ENCODE data around the gene E2F6. TPM values are rescaled to one million over a fixed set of nuclear protein-coding genes. Genes with fewer than 3 reads are reported as not detected.
A peak's percentile ranks its signal among the peaks of the same experiment; 100 is the strongest.
"Not testable (repeated sequence)": the region's sequence is repeated elsewhere in the genome, so short reads cannot be mapped to it uniquely, and the experiment has no call there.

Gene E2F6
- total RNA-seq, 1 experiment from 2014 or later: 20.8 TPM

DNA sequence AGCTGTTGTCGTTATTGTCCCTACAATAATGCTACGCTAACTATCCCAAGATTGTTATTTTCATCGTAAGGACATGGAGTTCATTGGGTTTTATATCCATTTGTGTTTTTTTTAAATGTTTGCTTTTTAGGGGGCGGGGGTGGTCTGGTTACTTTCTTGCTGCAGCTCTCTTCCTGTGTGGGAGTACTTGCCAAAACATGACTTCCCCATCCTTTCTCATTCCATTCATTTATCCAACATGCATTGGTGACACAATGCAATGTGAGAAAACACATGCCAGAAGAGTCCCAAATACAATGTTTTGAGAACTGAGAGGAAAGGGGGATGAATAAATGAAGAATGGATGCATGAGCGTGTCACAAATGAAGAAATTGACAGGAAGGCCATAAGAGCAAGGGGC, 55.9 kb downstream of the E2F6 start:
- H3K36me3 ChIP-seq: no peaks in the 10 kb centered on the region
- DNase-seq: no peak
- no peaks in the 10 kb centered on the region for H3K27me3 ChIP-seq

DNA sequence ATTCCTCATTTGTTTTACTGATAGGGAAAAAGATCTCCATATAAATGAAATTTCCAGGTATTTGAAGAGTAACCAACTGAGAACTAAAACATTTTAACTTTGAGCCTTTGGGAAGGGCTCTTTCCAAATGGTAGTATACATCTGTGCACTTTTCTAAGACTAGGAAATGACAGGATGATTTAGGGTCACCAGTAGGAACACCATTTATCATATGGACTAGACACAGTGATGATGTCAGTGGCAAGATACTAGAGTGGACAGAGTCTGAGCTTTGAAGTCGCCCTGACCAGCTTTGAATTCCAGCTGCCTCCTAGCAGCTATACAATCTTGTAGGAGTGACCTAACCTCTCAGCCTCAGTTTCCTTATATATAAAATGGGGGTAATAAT, 56.4 kb downstream of the E2F6 start:
- Histone ChIP-seq H3K27me3 (no peaks in the 10 kb centered on the region), H3K9me3 (no peaks in the 10 kb centered on the region), H3K36me3 (no peaks in the 10 kb centered on the region), H3K4me3 (no peak overlapping the region)
- DNase-seq: no peak

More for the DNA sequence above, 55.9 kb downstream of the E2F6 start:
- H3K4me3 ChIP-seq: no peak overlapping the region
- H3K9me3 ChIP-seq: no peaks in the 10 kb centered on the region

DNA sequence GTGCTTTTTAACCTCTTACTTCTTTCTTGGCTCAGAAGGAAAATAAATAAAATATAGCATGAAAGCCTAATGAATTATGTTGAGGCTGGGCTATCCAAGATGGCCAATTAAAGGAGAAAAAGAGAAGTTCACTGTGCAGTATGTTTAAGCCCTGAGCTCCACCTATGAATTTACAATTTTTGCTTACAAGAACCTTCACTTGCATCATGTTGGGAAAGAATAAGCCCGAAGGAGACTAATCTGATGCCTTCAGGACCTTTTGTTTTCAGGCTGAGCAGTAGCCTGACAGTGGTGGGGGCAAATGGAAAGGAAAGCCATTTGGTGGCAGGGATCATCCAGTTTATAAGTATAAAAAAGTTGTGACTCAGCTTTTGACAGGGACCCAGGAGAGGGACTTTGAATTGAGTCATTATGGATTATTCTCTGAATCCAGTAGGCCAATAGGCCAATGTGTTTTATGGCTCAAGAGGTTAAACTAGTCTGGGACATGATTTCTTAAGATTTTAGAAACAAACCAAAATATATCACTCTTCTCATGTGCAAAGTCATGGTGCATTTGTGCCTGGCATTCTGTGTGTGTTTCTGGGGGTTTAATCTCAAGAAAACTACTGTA, 56.9 kb downstream of the E2F6 start:
- Histone ChIP-seq H3K4me3 (no peak overlapping the region), H3K27me3 (no peaks in the 10 kb centered on the region), H3K36me3 (no peaks in the 10 kb centered on the region), H3K9me3 (no peaks in the 10 kb centered on the region)
- no peak for DNase-seq

DNA sequence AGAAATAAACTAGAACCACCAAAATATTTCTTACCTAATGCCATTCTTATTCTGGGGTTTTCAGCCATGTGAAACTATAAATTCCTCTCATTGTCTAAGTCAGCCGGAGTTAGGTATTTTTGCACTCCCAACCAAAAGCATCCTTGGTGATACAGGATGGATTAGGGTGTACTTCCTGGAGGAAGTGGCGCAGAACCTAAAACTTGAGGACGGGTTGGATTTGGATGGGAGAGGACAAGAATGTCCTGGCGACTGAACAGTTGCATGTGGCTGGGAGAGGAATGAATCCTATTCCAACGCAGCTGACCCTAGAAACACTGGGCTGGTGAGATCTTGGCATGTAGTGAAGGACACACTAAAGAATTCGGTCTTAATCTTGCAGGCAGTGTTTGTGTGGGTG, 58.5 kb downstream of the E2F6 start:
- no peaks in the 10 kb centered on the region for H3K36me3 ChIP-seq
- no peaks in the 10 kb centered on the region for H3K9me3 ChIP-seq
- no peaks in the 10 kb centered on the region for H3K27me3 ChIP-seq
- no peak for DNase-seq
- H3K4me3 ChIP-seq: no peak overlapping the region

DNA sequence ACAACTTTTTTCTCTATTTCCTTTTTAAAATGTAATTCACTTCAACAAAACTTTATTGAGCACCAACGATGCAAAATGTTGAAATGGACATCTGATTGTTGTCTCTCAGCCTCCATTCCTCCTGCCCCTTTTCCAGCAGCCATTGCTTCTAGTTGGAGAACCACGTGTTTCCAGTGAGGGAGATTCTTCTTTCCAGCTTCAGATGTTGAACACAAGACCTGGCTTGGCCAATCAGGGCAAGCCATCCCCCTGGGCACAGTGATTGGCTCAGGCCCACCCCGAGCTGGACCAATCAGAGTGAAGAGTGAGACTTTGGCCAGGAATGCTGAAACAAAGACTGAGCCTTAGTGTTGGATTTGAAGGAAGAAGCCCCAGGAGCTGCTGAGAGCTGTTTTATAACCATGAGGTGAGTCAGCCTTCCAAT, 59.0 kb downstream of the E2F6 start:
- H3K4me3 ChIP-seq: no peak overlapping the region
- no peaks in the 10 kb centered on the region for H3K9me3 ChIP-seq
- no peaks in the 10 kb centered on the region for H3K36me3 ChIP-seq
- no peaks in the 10 kb centered on the region for H3K27me3 ChIP-seq
- peak; percentile 69 for DNase-seq

DNA sequence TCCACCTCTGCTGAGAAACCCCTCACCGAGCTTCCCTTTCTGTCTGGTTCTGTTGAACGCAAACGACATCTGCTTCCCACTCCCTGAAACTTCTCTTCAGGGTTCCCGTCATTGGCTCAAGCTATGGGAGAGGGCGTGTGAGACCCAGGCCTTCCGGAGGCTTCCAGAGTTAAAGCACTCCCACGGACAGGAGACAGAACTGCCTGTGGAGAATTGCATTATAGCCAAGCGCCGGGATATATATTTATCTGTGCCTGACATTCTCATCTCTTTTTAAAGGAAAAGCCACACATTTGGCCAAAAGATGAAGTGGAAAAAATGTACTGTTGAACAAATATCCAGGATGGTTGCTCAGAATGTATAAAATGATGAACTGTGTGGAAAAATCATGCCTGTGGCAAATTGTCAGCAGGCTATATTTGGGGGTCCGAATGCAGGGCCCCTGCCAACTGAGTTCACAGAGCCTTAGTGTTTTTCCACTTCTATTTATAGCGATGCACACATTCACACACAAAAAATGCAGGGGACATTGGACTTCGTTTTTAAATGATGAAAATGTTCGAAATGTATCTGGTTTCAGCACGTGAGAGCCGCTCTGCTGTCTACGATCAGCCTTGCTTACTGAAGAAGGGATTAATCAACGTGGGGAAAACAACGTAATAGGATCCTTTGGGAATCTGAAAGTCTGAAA, 59.5 kb downstream of the E2F6 start:
- no peak for DNase-seq
- Histone ChIP-seq H3K36me3 (no peaks in the 10 kb centered on the region), H3K27me3 (no peaks in the 10 kb centered on the region), H3K9me3 (no peaks in the 10 kb centered on the region), H3K4me3 (no peak overlapping the region)

DNA sequence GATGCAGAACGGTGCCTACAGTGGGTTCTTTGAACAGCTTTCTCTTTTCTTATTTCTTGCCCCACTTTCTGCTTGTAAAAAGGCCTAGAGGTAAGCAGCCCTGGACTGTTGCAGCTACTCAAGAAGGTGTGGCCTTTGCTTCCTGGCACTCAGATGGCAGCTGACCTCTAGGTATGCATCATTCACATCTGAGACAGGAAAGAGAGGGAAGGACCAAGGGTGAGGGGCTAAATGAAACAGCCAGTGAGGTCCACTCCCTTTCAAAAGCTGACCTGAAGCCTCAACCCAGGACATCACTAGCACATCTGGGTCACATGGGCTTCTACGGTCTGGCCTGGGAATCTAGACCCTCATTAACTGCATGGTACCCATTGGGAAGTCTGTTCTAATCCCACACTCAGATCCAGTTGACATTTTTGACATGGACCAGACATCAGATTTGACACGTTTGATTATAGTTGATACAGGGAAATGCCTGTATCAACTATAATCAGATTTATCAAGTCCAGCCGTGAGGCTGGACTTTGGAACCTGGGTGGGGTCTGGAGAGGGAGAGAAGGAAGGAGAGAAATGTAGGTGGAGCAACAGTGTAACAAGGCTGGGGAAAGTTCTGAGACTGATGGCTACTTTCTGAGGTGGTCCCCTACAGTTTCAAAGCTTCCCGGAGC, 60.2 kb downstream of the E2F6 start:
- Histone ChIP-seq H3K4me3 (no peak overlapping the region), H3K27me3 (no peaks in the 10 kb centered on the region), H3K9me3 (no peaks in the 10 kb centered on the region), H3K36me3 (no peaks in the 10 kb centered on the region)
- no peak for DNase-seq

DNA sequence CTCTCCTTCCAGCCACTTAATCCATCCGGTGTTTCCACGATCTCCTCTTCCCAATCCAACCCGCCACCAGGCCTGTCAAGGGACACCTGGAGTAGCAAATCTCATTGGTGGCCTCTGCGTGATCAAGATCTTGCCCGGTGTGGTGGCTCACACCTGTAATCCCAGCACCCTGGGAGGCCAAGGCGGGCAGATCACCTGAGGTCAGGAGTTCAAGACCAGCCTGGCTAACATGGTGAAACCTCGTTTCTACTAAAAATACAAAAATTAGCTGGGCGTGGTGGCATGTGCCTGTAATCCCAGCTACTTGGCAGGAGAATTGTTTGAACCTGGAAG, 60.9 kb downstream of the E2F6 start:
- H3K9me3 ChIP-seq, H3K4me3 ChIP-seq, DNase-seq, H3K36me3 ChIP-seq, H3K27me3 ChIP-seq: not testable (repeated sequence)

DNA sequence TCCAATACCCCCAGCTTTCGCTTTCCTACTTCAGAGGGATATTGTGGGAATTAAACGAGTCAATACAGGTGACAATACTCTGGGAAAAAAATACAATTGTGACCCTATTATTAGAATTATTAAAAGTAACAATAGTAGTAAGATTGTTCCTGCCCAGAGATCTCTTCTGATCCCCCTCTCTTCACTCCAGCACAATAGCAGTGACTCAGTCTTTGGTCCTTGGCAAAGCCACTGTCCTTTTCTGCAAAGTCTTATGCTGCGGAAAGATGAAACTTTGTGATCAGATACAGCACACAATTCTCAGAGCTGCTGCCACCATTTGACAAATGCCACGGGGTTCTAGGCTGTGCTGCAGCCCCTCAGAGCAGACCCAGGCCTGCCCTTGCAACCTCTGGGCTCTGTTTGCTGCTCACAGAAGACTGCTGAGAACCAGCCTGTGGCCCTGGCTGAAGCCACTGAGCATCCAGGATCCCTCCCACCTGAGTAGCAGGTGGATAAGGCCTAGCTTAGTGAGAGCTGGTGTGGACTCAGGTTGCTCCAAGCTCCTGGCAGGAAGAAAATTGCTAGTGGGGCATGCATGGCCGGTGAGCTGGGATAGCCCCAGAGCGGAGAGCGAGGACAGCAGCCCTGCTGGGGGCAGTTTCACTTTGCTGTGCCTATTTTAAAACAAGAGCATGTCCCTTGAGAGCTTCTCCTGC, 61.4 kb downstream of the E2F6 start:
- no peak for DNase-seq
- no peaks in the 10 kb centered on the region for H3K9me3 ChIP-seq
- H3K27me3 ChIP-seq: no peaks in the 10 kb centered on the region
- no peaks in the 10 kb centered on the region for H3K36me3 ChIP-seq
- H3K4me3 ChIP-seq: no peak overlapping the region

DNA sequence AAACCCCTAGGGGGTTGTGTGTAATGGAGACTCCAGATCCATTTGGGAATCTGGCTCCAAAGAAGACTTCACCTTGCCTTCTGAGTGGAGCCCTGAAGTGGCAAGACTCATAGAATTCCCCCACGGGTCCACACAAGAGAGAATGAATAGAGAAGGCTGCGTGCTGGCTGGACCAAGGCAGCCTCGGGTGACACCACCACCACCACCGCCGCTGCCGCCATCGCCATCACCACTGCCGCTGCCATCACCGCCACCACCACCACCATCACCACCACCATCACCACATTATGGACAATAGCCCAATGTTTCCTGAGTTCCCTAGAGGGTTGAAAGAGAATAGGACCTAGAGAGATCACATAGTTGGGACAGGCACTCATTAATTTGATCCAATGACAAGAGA, 63.5 kb downstream of the E2F6 start:
- no peaks in the 10 kb centered on the region for H3K27me3 ChIP-seq
- H3K36me3 ChIP-seq: no peaks in the 10 kb centered on the region
- H3K4me3 ChIP-seq: no peak overlapping the region
- no peaks in the 10 kb centered on the region for H3K9me3 ChIP-seq
- no peak for DNase-seq

DNA sequence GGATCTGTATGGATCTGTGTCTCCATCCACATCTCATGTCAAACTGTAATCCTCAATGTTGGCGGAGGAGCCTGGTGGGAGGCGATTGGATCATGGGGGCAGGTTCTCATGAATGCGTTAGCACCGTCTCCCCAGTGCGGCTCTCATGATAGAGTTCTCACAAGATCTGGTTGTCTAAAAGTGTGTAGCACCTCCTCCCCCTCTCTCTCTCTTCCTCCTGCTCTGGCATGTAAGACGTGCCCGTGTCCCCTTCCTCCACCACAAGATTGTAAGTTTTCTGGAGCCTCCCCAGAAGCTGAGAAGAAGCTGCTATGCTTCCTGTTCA, 66.6 kb downstream of the E2F6 start:
- Histone ChIP-seq H3K9me3 (no peaks in the 10 kb centered on the region), H3K4me3 (no peak overlapping the region), H3K27me3 (no peaks in the 10 kb centered on the region), H3K36me3 (no peaks in the 10 kb centered on the region)
- no peak for DNase-seq

DNA sequence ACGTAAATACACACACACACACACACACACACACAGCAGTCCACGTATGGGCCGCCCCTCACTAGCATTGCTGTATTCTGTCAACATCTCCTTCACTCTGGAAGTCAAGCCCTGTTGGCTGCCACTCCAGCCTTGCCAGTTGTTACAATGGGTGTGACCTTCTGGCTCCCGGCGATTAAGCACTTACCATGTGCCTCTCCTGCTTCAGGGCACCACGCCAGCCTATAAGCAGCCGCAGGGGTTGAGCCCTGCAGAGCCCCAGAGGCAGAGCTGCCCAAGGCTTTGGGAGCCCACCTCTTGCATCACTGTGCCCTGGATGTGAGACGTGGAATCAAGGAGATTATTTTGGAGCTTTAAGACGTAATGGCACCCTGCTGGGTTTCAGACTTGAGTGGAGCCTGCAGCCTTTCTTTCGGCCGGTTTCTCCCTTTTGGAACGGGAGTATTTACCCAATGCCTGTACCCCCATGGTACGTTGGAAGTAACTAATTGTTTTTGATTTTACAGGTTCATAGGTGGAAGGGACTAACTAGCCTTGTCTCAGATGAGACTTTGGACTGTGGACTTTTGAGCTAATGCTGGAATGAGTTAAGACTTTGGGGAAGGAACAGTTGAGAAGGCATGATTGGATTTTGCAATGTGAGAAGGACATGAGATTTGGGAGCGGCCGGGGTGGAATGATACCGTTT, 67.1 kb downstream of the E2F6 start:
- H3K27me3 ChIP-seq: no peaks in the 10 kb centered on the region
- H3K4me3 ChIP-seq: no peak overlapping the region
- DNase-seq: no peak
- H3K36me3 ChIP-seq: no peaks in the 10 kb centered on the region
- no peaks in the 10 kb centered on the region for H3K9me3 ChIP-seq

DNA sequence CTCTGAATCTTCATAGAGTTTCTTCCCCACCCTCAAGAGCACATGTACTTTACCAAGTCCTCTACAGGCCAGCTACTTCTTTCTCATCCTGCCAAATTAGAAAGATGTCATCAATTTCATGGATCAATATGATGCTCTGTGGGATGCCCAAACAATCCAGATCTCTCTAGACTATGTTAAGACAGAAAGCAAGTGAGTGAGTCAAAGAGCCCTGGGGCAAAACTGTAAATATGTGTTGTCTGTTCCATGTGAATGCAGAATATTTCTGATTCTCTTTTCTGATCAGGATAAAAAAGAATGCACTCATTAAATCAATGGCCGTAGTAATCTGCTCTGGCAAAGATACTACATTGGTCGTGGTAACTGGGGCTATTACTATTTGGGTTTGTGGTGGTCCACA, 68.4 kb downstream of the E2F6 start:
- no peaks in the 10 kb centered on the region for H3K9me3 ChIP-seq
- DNase-seq: no peak

DNA sequence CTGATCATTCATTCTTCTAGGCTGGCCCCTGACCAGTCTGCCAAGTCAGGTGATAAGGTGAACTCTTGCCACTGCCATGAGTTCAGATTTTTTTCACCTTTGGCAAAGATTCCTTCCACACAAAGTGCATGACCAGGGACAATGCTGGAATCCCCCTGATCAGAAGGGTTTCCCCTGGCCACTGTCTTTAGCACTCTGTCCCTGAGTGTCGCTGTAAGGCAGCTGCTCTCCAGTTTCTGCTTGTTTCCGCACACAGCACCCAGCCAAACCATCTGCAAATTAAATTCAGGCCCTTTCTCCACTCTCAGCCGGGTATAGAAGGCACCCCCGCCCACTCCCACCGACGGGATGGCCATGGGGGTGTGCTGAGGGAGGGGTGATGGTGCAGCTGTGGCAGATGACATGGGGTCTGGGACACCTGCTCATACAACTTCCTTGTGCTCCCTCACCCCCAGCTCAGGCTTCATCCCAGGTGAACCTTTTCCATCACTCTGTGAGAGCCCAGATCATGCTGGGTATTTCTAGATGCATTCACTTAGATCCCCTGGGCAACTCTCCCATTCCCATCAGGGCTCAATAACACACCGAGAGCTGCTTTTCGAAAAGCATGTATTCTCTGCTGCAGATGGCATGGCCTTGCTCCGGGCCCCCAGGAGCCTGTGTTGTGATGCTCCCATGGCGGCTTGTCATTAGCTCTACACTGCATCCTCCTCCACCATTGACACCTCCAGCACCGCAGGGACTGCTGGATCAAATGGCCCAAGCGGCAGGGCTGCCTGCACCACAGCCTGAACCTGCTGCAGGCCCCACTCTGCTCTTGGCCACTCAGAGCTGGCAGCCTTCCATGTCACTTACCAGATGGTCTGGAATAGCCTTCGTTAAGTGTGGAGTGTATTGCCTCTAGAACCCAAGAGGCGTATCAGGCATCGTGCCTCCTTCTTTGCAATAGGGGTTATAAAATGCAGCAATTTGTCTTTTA, 69.2 kb downstream of the E2F6 start:
- Histone ChIP-seq H3K36me3 (no peaks in the 10 kb centered on the region), H3K4me3 (no peak overlapping the region), H3K9me3 (no peaks in the 10 kb centered on the region), H3K27me3 (no peaks in the 10 kb centered on the region)
- DNase-seq: no peak

More for the DNA sequence above, 68.4 kb downstream of the E2F6 start:
- H3K36me3 ChIP-seq: no peaks in the 10 kb centered on the region
- no peaks in the 10 kb centered on the region for H3K27me3 ChIP-seq
- no peak overlapping the region for H3K4me3 ChIP-seq

DNA sequence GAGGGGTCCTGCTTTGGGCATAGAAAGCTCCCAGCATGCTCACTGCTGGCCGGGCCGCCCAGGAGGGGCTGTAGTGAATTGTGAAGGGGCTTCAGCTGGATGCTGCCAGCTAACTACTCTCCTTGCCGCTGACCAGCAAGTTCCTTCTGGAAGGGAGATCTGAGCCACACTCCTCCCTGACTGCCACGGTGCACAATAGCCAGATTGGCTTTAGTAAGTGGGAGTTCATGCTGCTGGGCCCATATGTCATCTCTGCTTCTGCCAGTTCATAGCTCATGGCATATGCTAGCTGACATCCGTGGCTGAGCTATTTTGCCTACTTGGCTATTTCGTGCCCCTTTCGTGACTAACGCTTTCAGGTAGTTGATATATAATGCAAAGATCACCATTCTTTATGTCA, 69.9 kb downstream of the E2F6 start:
- Histone ChIP-seq H3K36me3 (no peaks in the 10 kb centered on the region), H3K4me3 (no peak overlapping the region), H3K27me3 (no peaks in the 10 kb centered on the region), H3K9me3 (no peaks in the 10 kb centered on the region)
- DNase-seq: no peak

DNA sequence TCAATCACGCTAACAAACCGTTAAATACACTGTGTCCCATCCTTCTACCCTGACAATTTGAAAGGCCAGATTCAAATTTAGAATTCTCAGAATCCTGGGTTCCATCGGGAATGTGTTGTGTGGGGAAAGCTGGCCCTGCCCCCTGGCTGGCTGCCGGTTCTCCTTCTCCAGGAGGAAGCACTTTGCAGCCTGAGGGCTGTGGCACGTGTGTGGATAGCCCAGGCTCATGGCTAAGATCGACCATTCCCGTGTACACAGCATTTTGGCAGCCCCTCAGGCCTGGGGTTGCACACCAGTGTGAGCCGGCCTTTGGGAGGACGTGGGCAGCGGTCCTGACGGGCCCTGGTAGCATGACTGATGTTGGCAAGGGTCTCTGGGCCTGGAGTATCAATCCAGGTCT, 70.6 kb downstream of the E2F6 start:
- H3K27me3 ChIP-seq: no peaks in the 10 kb centered on the region
- DNase-seq: no peak
- H3K9me3 ChIP-seq: no peaks in the 10 kb centered on the region
- no peaks in the 10 kb centered on the region for H3K36me3 ChIP-seq
- H3K4me3 ChIP-seq: no peak overlapping the region

All from MG63 (cell line).